ENCODE results near the gene ZDHHC24.

DNA sequence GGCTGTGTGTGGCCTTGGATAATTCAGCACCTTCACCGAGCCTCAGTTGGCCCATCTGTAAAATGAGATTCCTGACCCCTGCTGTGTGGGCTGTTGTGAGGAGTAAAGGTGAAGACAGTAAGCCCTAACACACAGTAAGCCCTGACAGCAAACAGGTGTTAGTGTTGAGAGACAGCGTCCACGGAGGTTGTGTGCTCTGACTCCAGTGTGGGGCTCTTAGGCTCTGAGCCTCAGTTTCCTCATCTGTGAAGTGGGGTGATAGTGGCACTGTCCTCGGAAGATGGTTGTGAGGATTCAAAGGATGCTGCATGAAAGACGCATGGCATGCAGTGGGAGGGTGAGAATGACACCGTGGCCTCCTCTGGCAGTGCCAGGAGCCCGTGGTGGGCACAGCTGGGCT, 51.4 kb downstream of the ZDHHC24 start:
- TF ChIP-seq, protein P1, sequence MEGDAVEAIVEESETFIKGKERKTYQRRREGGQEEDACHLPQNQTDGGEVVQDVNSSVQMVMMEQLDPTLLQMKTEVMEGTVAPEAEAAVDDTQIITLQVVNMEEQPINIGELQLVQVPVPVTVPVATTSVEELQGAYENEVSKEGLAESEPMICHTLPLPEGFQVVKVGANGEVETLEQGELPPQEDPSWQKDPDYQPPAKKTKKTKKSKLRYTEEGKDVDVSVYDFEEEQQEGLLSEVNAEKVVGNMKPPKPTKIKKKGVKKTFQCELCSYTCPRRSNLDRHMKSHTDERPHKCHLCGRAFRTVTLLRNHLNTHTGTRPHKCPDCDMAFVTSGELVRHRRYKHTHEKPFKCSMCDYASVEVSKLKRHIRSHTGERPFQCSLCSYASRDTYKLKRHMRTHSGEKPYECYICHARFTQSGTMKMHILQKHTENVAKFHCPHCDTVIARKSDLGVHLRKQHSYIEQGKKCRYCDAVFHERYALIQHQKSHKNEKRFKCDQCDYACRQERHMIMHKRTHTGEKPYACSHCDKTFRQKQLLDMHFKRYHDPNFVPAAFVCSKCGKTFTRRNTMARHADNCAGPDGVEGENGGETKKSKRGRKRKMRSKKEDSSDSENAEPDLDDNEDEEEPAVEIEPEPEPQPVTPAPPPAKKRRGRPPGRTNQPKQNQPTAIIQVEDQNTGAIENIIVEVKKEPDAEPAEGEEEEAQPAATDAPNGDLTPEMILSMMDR (IDR thresholded peaks at IDR 0.05 in 2 of 3, conservative IDR thresholded peaks at IDR 0.05 in 1 of 3; ENCODE audit: borderline replicate concordance in 1 of 3, insufficient read depth in 1 of 3, low read depth in 2 of 3, low read length in 2 of 3), result no peak
- TF ChIP-seq YY1 (IDR thresholded peaks at IDR 0.05; ENCODE audit: extremely low read depth, insufficient replicate concordance, low read depth, low read length) (no peak), EZH2 (IDR thresholded peaks at IDR 0.05) (no peak), SIN3A (IDR thresholded peaks at IDR 0.05; ENCODE audit: low read depth) (no peak), ZFX (IDR thresholded peaks at IDR 0.05) (no peak), POLR2A (IDR thresholded peaks at IDR 0.05; ENCODE audit: borderline replicate concordance, extremely low read depth, insufficient read depth, insufficient read length) (no peak)
- TF ChIP-seq, protein P2, sequence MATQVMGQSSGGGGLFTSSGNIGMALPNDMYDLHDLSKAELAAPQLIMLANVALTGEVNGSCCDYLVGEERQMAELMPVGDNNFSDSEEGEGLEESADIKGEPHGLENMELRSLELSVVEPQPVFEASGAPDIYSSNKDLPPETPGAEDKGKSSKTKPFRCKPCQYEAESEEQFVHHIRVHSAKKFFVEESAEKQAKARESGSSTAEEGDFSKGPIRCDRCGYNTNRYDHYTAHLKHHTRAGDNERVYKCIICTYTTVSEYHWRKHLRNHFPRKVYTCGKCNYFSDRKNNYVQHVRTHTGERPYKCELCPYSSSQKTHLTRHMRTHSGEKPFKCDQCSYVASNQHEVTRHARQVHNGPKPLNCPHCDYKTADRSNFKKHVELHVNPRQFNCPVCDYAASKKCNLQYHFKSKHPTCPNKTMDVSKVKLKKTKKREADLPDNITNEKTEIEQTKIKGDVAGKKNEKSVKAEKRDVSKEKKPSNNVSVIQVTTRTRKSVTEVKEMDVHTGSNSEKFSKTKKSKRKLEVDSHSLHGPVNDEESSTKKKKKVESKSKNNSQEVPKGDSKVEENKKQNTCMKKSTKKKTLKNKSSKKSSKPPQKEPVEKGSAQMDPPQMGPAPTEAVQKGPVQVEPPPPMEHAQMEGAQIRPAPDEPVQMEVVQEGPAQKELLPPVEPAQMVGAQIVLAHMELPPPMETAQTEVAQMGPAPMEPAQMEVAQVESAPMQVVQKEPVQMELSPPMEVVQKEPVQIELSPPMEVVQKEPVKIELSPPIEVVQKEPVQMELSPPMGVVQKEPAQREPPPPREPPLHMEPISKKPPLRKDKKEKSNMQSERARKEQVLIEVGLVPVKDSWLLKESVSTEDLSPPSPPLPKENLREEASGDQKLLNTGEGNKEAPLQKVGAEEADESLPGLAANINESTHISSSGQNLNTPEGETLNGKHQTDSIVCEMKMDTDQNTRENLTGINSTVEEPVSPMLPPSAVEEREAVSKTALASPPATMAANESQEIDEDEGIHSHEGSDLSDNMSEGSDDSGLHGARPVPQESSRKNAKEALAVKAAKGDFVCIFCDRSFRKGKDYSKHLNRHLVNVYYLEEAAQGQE (IDR thresholded peaks at IDR 0.05; ENCODE audit: low read depth), result no peak

Measured in HCT116 (cell line).